ENCODE results near the gene RPA4. TPM values are rescaled to one million over a fixed set of nuclear protein-coding genes. Genes with fewer than 3 reads are reported as not detected.
"Not testable (repeated sequence)": the region's sequence is repeated elsewhere in the genome, so short reads cannot be mapped to it uniquely, and the experiment has no call there.

The RPA4 gene, protein sequence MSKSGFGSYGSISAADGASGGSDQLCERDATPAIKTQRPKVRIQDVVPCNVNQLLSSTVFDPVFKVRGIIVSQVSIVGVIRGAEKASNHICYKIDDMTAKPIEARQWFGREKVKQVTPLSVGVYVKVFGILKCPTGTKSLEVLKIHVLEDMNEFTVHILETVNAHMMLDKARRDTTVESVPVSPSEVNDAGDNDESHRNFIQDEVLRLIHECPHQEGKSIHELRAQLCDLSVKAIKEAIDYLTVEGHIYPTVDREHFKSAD
- total RNA-seq, result 1 to 10 TPM; 1.4 TPM
- long read RNA-seq, donor 1, result 0 reads
- long read RNA-seq, donor 2, partial matches to known transcripts, result 0 of 2 reads
- long read RNA-seq, donor 2, other reads (novel, unspliced or antisense), result 0 of 2 reads

DNA sequence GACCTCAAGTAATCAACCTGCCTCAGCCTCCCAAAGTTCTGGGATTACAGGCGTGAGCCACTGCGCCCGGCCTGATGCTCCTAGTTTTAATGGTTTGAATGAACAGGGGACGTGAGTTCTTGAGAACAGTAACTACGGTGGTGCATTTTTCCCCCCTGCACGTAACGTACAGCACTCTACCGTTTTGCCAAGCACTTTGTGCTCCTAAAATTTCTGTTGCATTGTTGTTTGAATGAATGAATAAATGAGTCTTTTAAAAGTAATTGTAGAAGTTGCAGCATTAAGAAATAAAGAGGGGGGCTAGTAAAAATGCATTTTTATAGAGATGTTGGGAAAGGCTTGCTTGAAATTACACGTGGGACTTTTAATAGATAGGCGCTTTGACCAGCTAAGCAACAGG, at the start of gene RPA4:
RPA4 (plus strand) TSS at position 301 of the 400 bp plus-strand sequence. CDS start 403 bp downstream, outside the sequence.
- DNase-seq (ENCODE audit: low spot score), result no peak
- intact Hi-C loops (cut with DNase I), result no loop called here

DNA sequence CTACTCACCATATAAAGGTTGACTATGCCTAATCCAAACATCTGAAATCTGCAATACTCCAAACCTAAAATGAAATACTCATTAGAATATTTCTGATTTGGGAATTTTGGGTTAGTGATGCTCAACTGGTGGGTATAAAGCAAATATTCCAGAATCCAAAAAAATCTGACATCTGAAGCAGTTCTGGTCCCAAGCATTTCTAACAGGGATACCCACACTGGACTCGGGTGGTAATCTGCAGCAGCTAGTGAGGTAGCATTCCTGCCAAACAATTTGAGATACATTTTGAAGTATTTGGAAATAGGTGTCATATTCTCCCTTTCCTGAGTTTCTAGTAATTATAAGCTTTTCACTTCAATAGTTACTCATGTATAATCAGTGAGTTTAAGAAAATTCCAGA, 49.6 kb upstream of the RPA4 start:
- no peak for DNase-seq (ENCODE audit: low spot score)
- intact Hi-C loops (cut with DNase I), result no loop called here

DNA sequence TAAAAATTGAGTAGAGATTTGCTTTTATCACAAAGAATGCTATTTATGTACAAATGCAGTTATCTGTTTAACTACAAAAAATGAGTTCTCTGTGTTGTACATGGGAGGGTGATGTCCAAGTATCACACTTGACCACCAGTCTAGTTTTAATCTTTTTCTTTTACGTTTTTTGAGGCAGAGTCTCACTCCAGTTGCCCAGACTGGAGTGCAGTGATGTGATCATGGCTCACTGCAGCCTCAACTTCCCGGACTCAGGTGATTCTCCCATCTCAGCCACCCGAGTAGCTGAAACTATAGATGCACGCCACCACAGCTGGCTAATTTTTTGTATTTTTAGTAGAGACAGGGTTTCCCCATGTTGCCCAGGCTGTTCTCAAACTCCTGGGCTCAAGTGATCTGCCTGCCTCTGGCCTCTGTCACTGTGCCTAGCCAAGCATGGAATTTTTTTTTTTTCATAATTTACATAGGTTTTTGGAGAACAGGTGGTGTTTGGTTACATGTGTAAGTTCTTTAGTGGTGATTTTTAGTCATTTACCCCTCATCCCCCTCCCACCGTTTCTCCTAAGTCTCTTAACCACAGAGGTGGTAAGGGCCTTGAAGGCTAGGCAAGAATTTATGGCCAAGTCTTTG, 47.9 kb upstream of the RPA4 start:
- intact Hi-C loops (cut with DNase I), result no loop called here

DNA sequence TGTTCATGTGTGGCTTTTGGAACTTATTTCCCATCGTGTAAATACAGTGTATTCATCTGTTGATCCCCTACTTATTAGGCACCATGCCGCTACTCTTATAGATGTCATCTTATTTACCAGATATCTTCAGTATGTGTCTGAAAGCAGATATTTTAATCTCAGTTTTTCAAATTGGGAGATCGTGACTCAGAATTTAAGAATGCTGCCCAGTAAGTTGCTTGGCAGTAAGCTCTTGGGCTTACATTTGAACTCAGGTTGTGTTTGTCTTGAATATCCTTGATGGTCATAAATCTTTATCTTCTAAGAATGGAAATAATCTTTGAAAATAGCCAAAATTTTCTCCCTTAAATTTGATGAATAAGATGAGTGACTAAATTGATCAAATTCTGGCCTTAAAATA, 45.9 kb upstream of the RPA4 start:
- DNase-seq (ENCODE audit: low spot score), result no peak

More for the DNA sequence above, 47.9 kb upstream of the RPA4 start:
- DNase-seq (ENCODE audit: low spot score), result no peak

DNA sequence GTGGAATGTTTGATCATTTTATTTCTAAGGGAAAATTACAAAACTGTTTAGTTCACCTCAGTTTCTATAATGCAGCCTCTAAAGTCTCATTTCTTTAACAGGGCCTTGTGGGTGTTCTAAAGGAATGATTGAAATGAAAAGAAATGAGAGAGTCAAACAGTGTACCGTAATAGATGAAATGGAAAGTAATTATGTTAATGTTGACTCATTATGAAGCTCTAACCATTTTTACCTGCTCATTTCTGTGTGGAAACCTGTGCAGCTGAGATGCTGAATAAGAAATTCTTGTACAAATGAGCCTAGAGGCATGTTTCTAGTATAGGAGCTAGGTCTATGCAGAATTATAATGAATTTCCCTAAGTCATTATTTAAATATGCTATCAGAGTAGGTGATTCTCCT, 45.2 kb upstream of the RPA4 start:
- no peak for DNase-seq (ENCODE audit: low spot score)
- intact Hi-C loops (cut with DNase I), result no loop called here

More for the DNA sequence above, 45.9 kb upstream of the RPA4 start:
- intact Hi-C loops (cut with DNase I), result no loop called here

DNA sequence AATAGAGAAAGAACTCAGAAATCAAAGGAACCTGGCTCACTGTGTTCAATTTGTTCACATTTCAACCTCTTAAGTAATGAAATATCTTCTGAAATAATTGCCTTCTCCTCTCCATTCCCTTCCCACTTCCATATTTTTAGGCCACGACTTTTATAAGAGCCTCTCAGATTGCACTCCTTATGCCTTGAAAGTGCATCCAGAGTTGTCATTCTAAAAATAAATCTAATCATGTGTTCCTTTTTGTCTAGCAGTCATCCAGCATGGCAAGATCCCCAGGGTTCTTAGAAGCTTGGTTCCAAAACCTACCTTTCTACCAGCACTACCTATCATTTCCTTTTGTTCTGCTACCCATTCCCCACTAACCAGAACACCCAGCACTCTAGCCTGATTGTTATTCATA, 42.4 kb upstream of the RPA4 start:
- DNase-seq (ENCODE audit: low spot score), result no peak
- intact Hi-C loops (cut with DNase I), result no loop called here

DNA sequence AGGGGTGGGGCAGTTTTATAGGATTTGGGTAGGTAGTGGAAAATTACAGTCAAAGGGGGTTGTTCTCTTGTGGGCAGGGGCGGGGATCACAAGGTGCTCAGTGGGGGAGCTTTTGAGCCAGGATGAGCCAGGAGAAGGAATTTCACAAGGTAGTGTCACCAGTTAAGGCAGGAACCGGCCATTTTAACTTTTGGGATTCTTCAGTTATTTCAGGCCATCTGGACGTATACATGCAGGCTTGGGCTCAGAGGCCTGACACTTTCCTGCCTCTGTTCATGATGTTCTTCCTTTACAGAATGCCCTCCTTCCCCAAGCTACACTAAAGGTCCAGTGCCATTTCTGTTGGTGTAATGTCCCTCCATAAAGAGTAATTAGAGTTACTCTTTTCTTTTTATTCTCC, 41.8 kb upstream of the RPA4 start:
- DNase-seq (ENCODE audit: low spot score); intact Hi-C loops (cut with DNase I): not testable (repeated sequence)

DNA sequence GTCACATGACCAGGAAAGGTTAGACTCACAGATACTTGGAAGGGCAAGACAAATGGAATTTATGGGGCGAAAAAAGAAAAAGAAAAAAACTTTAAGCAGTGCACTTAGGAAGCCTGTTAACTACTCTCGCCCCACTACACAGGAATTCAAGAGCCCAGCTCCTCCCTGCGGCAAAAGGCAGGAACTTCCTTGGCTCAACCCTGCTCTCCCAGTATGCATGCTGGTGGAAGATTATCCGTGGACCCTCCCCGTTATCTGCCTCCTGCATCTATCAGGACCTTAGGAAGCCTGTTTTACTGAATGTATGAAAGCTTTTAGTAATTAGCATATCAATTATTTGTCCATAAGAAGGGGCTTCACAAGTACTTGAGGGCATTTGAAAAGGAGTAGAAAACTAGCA, 40.1 kb upstream of the RPA4 start:
- intact Hi-C loops (cut with DNase I), result no loop called here
- DNase-seq (ENCODE audit: low spot score), result no peak

DNA sequence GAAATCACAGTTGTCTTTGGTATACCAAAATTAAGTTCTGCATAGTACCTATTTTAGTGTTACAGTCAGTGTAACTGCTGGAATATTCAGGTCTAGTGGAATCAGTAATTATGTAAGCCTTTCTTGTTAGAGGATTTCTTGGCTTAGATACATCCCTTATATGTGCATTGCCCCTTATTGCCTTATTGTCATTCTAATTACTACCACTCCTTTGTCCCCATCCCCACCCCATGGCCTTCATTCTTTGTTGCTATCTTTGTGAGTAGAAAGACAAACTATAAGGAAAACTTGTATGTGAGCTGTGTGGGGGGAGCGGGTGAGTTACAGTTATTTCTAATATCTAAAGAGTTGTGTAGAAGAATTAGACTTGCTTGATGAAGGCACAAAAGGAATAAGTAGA, 36.9 kb upstream of the RPA4 start:
- intact Hi-C loops (cut with DNase I), result no loop called here
- no peak for DNase-seq (ENCODE audit: low spot score)

DNA sequence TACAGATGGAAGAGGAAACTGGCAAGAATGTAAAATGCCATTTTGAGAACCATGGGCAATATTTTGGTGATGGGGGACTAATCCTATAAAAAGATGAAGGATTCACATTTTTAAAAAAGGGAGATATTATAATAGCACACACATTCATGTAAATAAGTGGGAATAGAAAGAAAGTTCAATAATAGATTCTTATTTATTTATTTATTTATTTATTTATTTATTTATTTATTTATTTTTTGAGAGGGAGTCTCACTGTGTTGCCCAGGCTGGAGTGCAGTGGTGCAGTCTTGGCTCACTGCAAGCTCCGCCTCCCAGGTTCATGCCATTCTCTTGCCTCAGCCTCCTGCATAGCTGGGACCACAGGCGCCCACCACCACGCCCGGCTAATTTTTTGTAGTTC, 24.3 kb upstream of the RPA4 start:
- intact Hi-C loops (cut with DNase I); DNase-seq (ENCODE audit: low spot score): not testable (repeated sequence)

DNA sequence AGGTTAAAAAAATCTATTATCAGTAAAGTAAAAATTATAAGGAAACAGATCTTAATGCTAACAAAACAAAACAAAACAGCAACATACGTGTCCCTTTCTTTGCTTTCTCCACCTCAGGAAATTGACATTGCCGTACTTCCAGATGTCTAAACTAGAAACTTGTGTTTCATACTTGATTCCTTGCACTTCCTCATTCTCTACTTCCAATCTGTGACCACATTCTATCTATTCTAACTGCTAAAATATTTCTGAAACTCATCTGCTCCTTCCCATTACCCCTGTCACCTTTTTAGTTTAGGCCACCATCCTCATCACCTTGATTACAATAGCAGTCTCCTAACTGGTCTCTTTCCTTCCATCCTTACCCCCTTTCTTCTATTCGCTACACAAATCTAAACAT, 22.5 kb upstream of the RPA4 start:
- intact Hi-C loops (cut with DNase I), result loop anchor here in 1 of 2 donors (10.0 kb wide), 1 partner anchor 1374 kb away; no protein-coding TSS in a partner anchor
- no peak for DNase-seq (ENCODE audit: low spot score)

DNA sequence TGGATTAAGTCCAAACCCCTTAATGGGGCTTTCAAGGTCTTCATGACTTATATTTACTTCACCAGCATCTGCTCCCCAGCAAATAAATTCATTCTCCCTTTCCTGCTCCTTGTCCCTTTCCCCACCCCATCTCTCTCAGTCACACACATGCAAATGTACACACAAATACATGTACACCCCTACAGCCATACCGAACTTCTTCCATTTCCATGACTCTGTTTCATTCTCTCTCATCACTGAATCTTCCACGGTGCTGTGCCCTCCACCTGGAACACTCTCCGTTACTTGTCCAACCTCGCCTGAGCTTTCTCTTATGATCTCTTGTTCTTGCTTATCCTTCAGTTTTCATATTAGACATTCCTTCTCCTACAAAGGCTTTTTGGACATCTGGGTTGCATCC, 22.0 kb upstream of the RPA4 start:
- DNase-seq (ENCODE audit: low spot score), result no peak
- intact Hi-C loops (cut with DNase I), result loop anchor here in 1 of 2 donors (10.0 kb wide), 1 partner anchor 1373 kb away; no protein-coding TSS in a partner anchor

DNA sequence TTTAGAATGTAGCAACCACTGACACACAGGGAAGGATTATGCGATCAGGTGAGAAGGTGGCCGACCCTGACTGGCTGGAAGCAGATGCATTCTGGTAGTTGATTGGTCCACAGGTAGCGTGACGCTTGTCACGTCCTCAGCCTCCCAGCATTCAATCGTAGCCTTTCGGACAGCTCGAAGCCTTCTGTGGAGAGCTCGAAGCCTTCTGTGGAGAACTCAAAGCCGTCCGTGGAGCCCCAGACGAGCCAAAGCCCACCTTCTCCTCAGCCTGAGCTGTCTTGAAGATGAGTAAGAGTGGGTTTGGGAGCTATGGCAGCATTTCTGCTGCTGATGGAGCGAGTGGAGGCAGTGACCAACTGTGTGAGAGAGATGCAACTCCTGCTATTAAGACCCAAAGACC, 319 bp downstream of the RPA4 start:
- intact Hi-C loops (cut with DNase I), result no loop called here
- no peak for DNase-seq (ENCODE audit: low spot score)

DNA sequence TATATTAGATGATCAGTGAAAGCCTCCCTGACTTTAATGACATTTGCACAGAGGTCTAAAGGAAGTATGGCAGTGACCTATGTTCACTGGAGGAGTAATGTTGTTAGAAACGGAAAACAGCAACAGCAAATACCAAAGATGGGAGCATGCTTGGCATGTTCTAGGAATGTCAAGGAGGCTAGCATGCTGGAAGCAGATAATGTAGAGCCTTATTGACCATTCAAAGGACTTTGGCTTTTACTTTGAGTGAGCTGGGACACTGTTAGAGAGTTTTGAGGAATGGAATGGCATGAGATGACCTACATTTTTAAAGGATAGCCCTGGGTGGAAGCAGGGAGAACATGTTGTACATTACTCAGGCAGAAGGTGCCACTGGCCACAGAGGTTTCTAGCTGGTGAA, 6.0 kb downstream of the RPA4 start:
- intact Hi-C loops (cut with DNase I), result no loop called here
- DNase-seq (ENCODE audit: low spot score), result no peak

DNA sequence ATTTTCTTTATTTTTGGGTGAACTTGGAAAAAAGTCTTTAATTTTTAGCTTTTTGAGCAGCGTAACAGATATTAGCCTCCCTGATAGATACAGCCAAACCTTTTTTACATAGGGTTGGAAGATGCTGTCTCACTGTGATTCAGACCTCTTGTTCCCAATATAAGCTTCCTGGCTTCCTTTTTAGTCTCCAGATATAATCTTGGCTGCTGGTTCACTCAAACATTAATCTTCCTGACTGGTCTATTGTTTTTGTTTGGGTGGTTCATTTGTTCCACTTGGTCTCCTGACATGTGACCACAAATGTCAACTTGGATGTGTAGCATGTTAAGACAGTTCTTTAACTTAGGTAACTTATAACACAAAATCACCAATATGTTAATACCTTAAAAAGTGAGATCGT, 23.0 kb downstream of the RPA4 start:
- no peak for DNase-seq (ENCODE audit: low spot score)

DNA sequence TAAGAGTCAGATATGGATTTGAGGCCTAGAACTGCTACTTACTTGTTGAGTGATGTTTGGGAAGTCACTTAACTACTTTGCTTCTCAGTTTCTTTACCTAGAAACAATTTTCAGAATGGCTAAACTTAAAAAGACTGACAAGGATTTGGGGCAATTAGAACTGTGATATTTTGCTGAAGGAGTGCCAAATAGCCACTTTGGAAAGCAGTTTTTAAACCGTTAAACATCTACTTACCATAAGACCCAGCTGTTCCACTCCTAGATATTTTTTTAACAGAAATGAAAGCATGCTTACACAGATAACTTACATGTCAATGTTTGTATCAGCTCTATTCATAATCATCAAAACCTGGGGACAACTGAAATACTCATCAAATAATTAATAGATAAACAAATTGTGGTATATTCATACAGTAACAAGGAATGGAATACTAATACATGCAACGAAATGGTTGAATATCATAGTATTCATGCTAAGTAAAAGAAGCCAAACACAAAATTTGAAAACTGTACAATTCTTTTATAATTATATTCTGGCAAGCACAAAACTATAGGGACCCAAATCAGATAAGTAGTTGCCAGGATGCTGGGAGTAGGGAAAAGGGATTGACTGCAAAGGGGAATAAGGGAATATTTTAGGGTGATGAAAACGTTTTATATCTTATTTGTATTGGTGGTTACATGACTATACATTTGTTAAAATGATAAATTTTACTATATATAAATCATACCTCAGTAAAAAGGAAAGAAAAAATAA, 24.0 kb downstream of the RPA4 start:
- intact Hi-C loops (cut with DNase I), result no loop called here

More for the DNA sequence above, 23.0 kb downstream of the RPA4 start:
- intact Hi-C loops (cut with DNase I), result no loop called here

DNA sequence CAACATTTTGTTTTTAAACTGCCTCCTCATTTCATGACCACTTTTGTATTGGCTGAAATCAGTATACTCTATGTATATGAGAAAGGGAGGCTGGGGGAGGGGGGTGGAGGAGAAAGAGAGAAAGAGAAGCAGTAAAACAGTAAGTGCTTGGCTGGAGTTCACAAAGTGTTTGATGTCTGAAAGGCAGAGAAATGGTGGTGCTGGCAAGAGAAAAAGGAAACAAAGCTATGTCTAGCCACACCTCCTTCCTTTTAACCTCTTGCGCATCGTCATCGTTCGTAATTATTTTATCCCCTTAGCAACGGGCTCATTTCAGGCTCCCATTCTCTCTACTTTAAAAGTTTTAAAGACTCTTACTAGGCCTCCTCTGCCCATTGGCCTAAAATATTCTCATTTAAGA, 25.6 kb downstream of the RPA4 start:
- intact Hi-C loops (cut with DNase I), result no loop called here
- DNase-seq (ENCODE audit: low spot score), result no peak

More for the DNA sequence above, 24.0 kb downstream of the RPA4 start:
- DNase-seq (ENCODE audit: low spot score), result no peak

DNA sequence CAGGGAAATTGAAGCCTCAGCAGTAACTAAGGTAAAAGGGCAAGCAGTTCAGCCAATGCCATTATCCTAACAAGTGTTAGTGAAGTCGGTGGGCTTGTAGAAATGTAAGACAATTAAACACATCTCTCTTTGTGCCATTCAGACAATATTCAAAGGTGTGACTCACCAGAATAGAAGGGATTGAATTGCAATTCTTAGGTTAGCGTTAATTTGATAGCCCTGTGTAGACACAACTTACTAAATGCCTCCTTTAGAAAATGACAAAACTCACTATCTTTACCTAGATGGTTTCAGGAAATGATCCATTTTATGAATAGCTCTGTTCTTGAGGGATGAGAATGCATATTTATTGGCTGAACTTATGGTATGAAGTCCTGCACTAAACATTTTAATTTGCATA, 35.2 kb downstream of the RPA4 start:
- DNase-seq (ENCODE audit: low spot score), result no peak

DNA sequence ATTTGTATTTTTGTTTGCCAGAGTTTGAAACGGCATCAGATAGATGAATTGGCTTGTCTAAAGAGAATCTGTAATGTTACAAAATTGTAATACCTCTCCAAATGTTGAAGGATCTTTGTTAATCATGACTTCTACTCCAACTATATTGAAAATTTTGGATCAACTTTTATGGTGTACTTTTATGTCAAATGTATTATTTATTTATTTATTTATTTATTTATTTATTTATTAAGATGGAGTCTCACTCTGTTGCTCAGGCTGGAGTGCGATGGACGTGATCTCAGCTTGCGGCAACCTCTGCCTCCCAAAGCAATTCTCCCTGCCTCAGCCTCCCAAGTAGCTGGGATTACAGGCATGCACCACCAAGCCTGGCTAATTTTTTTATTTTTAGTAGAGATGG, 36.0 kb downstream of the RPA4 start:
- intact Hi-C loops (cut with DNase I), result no loop called here

More for the DNA sequence above, 35.2 kb downstream of the RPA4 start:
- intact Hi-C loops (cut with DNase I), result no loop called here

DNA sequence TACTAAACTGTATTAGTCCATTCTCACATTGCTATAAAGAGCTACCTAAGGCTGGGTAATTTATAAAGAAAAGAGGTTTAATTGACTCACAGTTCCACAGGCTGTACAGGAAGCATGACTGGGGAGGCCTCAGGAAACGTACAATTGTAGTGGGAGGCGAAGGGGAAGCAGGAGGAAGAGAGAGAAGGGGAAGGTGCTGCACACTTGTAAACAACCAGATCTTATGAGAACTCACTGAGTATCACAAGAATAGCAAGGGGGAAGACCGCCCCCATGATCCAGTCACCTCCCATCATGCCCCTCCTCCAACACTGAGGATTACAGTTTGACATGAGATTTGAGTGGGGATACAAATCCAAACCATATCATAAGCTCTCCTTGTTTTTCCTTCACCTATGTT, 40.9 kb downstream of the RPA4 start:
- intact Hi-C loops (cut with DNase I), result no loop called here
- DNase-seq (ENCODE audit: low spot score), result no peak

More for the DNA sequence above, 36.0 kb downstream of the RPA4 start:
- DNase-seq (ENCODE audit: low spot score), result no peak

All from posterior vena cava (tissue), 2 donors.